Activated CD8-positive, alpha-beta memory T cell treated with anti-CD3 and anti-CD28 coated beads, Interleukin-2, amount 50 U/mL, for 24 hours (primary cell): ENCODE measurements around the gene NDE1.
"Not testable (repeated sequence)": the region's sequence is repeated elsewhere in the genome, so short reads cannot be mapped to it uniquely, and the experiment has no call there.

ENCODE experiments used
- DNase-seq: peaks from one replicate; pipeline ENCODE4 v3.0.0-alpha.2; 2020; ENCODE audit errors: extremely low read depth

The NDE1 gene, protein sequence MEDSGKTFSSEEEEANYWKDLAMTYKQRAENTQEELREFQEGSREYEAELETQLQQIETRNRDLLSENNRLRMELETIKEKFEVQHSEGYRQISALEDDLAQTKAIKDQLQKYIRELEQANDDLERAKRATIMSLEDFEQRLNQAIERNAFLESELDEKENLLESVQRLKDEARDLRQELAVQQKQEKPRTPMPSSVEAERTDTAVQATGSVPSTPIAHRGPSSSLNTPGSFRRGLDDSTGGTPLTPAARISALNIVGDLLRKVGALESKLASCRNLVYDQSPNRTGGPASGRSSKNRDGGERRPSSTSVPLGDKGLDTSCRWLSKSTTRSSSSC

DNA sequence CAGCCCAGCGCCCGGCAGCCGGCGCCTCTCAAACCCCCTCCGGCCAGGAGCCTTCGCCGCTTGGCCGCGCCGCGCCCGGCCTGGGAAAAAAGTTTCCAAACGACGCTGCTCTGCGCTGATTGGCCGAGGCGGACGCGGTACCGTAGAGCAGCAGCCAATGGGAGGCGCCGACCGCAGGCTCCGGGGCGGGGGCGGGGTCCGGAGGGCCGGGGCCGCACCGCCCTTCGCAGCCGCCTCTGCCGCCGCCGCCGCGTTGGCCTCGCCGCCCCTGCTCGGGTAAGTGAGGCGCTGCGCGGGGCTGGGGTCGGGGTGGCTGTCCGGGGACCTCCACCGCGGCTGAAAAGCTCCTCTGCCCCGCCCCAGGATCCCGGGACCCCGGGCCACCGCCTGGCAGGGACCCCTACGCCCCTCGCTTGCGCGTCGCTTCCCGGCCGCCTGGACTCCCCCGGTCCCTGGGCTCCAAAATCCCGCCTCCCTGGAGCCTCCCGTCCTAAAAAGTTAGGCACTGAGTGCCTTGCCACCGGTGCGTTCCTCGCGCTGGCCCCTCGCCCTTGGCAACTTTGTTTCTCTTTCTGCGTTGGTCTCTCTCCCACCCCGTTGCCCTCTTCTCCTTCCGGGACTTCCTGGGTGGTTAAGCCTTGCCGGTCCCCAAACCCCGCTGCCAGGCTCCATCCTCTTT is at the start of gene NDE1:
NDE1 (plus strand) TSS at position 227 of the 679 bp plus-strand sequence. CDS start 14,534 bp downstream, outside the sequence.
- DNase-seq, result peak; percentile 70

DNA sequence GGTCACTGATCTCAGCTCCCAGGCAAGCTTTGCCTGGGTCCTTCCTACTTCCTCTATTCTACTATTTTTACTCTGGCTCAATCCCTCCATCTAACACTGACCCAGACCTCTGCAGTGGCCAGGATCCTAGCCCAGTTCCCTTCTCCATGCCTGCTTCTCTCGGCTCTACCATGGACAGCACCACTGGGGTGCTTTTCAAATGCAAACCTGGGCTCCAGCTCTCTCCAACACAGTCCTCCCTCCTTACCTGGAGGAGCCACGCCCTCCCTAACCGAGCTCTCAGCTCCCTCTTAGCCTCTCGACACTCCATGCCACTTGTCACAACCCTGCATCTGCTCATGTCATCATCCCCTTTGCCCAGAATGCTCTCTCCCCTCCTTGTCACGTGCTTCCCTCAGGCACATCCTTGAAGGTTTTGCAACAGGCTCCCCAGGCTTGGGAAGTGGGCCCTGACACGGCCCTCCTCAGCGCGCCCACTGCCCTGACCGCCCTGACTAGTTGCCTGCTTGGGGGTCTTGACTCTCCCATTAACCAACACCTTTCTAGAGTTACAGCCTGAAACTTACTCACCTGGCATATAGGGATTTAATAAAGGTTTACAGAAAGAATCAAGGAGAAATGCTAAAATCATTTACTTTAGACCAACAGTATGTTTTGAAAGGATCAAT is 48.7 kb upstream of the NDE1 start:
- DNase-seq, result no peak

DNA sequence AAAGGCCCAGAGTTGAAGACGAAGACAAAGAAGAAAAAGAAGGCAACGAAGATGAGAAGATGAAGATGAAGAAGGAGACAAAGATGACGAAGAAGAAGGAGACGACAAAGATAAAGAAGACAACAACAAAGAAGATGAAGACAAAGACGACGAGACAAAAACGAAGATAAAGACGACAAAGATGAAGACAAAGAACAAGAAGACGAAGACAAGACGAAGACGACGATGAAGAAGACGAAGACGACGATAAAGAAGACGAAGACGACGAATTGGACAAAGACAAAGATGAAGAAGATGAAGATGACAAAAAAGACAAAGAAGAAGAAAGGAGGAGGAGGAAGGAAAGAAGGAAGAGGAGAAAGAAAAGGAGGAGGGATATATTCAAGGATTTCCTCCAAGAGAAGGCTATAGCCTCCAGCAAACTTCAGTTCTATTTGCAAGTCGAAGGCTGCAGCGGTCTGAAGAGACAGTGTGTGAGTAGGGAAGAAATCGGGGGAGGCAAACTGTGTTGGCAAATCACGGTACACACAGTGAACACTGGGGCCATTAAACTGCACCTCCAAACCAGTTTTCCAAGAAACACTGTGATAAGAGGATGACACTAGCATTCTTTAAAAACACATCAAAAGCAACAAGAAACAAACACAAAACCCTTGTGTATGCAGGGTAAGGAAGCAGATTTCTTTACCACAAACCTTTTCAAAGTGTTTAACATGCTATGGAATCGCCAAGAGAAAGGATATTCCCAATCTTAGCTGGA is 47.6 kb upstream of the NDE1 start:
- no peak for DNase-seq

DNA sequence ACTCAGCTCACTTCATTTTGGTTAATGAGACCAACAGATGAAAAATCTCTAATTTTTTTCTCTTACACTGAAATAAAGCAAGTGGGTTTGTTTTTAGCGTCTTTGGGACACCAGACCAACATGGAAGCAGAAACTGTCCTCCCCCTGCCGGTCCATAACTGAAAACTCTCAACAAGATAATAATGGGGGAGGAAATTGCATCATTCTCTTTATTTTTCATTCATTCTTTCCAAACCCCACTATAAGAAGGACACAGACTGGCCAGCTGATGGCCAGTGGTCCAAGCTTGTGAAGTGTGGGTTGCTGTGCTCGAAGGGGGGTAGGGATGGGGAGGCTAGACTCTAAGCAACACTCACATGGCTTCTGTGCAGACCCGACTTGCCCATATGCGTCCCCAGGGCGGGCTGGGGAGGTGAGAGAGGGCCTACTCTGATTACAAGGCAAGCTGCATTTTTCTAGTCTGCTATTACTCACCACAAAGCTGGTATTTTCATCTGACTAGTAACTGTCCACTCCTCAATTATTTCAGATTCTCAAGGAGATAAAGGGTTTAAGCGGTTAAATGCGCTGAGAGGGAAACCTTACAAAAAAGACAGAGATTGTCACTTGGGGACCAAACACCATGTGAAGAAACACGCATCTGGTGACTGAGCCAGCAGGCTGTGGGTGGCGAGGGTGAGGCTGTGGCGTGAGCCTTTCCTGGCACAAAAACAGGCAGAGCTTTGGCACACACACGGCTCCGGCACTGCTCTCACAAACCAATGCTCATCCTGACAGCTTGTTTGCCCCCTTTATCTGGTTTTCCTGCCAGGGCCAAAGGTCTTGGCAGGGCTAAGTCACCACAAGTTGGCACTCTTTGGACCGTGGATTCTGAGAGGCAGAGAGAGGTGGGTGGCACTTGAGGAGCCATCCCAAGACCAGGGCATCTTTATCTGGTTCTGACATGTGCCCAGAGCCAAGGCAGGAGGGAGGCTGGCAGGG is 45.3 kb upstream of the NDE1 start:
- DNase-seq, result no peak

DNA sequence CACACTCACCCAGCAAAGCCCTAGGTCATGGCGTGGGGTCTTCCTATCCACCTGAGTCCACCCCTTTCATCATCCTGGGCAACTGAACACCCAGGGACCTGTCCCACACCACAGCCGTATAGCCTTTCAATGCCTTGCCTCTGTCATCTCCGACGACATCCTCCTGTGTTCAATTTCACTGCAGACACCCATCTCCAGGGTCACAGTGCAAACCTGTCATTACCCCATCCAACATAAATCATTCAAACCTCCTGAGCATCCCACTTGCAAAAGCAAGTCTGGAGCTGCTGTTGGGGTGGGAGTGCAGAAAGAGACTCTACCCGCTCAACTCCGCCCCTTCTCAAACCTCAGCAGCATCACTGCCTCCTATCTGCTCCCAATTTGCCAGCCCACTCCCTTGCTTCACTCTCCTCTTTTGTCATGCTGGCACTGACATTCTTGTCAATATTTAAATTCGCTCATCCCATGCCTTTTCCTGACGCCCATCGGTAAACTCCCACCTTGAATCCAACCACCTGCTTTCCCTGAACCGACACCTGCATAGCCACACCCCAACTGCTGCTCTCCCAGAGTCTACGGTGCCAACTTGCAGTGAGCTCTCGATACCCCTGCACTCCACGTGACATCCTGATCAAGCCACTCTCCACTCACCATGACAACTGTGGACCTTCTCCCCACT is 44.1 kb upstream of the NDE1 start:
- no peak for DNase-seq

DNA sequence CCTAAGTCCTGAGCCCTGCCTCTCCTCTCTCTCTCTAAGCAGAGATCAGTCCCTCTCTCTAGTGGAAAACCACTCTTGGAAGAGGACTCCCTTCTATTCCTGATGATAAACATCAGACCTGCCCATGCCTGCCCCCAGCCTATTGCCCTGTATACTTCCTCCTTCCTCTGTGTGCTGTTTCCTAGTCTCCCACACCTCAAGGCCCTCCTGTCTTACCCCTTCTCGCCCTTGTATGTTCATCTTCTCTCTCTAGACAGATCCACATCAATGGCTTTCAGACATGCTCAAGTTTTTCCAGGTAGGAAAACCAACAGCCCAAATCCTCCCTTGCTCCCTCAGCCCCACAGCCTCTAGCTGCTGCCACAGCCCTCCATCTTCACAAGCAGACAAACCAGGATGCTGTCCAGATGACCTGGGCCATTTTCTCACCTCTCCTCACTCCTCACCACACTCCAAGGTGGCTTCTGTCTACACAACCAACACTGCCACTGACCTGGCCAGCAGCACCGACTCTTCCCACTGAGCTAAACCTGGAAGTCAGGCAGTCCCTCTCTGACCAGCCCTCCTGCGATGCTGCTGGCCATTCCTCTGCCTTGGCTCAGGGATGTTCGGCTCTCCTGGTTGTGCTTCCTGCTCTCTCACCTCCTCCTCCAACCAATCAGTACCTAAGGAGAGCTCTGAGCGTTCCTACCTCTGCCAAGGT is 43.4 kb upstream of the NDE1 start:
- no peak for DNase-seq

DNA sequence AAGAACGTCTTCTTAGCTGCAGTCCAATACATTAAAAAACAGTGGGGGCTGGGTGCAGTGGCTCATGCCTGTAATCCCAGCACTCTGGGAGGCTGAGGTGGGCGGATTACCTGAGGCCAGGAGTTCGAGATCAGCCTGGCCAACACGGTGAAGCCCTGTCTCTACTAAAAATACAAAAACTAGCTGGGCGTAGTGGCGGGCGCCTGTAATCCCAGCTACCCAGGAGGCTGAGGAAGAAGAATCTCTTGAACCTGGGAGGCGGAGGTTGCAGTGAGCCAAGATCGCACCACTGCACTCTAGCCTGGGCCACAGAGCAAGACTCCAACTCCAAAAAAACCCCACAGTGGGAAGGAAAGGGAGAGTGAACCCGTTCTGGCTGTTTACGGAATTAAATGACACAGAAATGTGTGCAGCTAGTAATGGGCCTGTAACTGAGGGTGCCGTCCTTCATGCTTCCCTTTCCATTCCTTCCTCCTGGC is 42.8 kb upstream of the NDE1 start:
- DNase-seq, result not testable (repeated sequence)

DNA sequence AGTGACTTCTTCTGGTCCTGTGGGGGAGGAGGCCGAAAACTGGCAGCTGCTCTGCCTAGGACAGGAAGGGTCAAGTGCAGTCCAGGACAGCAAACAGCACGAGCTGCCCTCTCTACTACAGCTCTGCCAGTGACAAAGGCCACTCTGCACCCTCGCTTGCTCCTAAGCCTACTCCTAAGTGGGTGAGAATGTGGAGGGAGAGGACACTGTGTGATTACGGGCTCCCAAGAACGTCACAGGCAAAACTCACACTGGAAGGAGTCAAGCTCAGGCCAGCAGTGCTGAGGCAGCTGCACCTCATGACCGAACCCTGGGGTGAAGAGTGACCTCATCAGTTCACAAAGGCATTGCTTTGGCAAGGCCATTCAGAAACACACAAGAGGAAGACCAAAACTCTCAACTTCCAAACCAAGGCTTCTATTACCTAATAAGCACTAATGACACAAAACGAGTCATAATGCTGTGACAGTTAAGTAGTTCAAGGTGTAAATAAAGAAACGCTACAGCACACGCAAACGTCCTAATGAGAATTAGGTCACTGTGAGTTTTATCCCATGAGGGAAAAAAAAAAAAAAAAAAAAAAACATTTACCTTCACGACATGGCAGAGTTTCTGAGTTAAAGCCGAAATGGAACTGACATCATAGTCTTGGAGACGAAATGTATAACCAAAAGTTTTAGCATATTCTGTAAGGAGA is 42.2 kb upstream of the NDE1 start:
- no peak for DNase-seq

DNA sequence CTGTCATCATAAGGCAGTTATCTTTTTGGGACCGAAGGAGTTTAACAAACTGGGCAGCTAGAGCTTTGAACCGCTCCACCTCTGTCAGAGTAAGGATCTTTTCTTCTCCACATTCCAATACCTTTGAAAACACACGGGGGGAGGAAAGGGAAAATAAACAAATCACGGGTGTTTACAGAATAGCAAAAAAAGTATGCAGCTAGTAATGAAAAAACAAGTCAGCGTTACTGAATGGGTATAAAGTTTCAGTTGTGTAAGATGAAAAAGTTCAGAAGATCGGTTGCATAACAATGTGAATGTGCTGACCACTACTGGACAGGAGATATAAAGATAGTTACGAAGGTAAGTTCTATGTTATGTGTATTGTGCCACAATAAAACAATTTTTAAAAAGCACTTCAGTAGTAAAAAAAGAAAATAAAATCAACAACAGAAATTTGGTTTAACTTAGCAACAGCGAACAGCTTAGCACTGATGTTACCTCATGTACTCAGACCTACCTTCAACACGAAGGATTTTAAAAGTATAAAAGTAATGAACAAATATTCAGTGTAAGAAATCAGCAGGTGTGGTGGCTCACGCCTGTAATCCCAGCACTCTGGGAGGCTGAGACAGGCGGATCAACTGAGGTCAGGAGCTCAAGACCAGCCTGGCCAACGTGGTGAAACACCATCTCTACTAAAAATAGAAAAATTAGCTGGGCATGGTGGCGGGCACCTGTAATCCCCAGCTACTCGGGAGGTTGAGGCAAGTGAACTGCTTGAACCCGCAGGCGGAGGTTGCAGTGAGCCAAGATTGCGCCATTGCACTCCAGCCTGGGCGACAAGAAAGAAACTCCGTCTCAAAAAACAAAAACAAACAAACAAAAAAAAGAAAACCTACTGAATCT is 41.4 kb upstream of the NDE1 start:
- DNase-seq, result no peak

DNA sequence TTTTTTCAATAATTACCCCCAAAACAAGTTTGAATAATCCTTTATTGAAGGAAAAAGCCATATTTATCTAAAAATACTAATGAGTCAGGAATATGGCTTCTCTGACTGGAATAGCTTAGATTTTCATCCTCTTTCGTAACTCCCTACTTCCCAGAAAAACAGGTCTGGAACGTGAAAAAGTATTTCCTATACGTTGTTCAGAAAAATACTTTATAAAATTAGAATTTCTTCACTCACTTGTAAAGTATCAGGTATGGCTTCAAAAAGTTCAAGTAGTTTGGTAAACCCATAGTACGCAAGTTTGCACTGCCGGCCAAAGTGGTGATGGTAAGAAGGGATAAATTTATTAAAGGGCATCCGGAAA is 40.8 kb upstream of the NDE1 start:
- no peak for DNase-seq

DNA sequence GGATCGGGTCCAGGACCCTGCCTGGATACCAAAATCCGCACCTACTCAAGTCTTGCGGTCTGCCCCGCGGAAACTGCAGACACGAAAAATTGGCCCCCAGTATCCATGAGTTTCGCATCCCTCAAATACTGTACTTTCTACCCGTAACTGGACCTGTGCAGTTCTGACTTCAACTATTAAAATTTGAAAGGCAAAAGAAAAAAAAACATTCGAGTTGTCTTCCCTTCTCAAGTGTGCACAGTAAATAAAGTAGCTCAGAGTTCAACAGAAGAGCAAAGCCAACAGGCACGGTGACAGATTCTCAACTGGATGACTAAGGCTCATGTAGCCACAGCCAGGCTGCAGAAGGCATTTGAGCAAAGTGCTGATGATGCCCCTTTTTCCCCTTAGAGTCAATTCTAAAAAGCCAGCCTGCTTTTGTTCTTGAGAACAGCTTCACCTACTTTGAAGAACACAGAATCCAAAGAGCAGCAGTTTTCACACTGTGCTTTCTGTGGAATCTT is 39.6 kb upstream of the NDE1 start:
- DNase-seq, result no peak

DNA sequence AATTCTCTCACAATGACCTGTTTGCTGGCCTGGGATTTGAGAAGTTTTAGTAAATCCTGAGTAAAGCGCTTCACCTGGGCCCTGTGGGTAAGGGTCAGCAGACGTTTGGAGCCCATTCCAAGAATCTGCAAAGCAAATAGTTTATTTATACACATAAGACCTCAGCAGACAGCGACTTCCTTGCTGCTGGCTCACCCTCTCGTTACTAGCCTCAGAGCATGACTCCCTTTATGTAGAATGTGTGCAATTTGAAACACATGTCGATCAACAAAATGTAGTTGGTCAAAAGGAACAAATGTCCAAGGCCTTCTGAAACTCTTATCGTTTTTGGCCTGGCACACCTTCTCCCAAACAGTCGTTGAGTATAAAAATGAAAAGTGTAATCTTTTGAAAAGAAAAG is 38.4 kb upstream of the NDE1 start:
- DNase-seq, result no peak

DNA sequence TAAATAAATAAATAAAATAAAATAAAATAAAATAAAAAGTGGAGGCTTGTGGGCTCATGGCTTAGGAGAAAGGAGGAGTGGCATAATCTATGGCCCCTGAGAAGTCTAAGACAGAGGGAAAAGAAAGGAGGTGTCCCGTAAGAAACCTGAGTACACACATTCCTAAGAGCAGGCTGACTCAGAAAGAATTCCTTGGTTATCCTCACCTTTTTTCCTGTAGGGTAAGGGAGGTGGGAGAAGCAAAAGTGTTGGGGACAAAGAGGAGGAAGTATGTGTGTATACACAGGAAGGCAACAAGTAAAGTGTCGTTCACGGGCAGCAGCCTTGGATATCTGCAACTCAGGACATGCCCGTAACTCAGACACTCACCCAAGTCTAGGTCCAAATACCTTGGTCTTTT is 36.4 kb upstream of the NDE1 start:
- DNase-seq, result no peak

DNA sequence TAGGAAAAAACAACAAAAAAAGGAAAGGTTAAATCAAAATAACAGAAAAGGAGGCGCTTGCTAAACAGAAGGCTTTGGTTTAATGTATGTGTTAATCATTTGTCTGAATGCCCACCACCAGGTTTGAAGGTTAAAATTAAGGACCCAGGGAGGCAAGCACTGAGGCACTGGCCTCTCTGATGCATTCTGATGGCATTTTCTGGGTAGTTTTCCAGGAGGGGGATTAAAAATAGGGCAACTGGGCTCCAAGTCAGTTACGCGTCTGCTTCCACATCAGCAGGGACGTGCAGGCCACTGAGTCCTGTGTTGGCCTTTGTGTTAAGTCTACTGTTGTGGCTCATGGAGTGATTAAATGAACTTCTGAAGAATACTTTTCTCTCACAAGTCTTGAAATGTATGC is 34.0 kb upstream of the NDE1 start:
- DNase-seq, result no peak

DNA sequence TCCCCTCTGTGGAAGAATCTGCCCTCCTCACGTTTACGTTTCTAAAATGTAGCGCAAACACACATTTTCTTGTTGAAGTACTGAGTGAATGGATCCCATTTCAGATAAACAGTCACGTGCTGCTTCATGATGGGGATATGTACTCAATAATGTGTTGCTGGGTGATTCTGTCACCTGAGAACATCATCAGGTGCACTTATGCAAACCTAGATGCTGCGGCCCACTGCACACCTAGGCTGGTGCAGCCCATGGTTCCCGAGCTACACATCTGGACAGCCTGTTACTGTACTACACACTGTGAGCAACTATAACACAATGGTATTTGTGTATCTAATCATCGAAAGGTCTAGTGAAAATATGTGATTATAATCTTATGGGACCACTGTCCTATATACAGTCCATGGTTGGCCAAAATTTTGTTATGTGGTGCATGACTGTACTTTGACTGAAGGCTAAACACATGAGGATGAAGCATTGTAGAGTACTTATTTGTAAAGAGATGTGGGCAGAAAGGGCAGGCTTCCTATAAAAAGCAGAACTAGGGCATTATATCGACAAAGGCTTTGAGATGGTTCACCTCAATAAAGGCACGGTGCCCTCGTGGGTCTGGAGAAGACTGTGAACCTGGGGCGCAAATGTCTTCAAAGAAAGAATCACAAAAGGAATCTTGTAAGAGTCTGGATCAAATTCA is 33.4 kb upstream of the NDE1 start:
- DNase-seq, result no peak

DNA sequence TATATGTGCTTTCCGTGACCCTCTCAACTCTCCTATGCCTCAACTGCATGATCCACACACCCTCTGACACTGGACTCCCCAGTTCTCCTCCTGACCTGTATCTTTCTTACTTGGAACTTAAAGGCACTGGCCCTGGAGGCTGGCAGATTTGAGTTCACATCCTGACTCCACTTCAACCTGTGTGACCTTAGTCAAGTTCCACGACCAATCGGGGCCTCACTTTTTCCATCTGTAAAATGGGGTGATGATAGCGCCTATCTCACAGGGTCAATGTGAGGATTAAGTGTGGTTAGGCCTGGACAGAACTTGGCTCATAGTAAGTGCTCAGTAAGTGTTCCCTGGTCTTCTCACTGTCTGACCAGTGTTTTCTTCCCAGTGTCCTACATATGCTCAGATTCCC is 32.1 kb upstream of the NDE1 start:
- no peak for DNase-seq

DNA sequence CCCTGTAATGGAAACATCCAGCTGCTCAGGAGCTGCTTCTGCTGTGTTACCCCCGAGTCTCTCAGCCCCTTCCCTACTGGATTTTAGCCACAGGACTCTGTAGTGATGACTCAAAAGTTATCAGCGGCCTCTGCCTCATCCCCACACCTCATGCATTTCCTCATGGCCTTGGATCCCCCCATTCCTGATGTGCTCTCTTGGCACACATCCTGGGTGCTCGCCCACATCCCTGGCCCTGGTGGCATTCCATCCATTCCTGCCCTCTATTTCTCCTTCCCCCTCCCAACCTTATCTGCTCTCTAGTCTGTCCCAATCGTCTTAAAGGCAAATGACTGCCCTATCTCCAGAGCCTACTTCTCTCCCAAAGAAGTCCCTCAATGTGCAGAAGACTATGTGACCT is 31.7 kb upstream of the NDE1 start:
- DNase-seq, result no peak
